ENCODE data around the gene PITX2. TPM values are rescaled to one million over a fixed set of nuclear protein-coding genes. Genes with fewer than 3 reads are reported as not detected.

PITX2 gene
- total RNA-seq, 1 donor from 2014 or later: 1.6 TPM

DNA sequence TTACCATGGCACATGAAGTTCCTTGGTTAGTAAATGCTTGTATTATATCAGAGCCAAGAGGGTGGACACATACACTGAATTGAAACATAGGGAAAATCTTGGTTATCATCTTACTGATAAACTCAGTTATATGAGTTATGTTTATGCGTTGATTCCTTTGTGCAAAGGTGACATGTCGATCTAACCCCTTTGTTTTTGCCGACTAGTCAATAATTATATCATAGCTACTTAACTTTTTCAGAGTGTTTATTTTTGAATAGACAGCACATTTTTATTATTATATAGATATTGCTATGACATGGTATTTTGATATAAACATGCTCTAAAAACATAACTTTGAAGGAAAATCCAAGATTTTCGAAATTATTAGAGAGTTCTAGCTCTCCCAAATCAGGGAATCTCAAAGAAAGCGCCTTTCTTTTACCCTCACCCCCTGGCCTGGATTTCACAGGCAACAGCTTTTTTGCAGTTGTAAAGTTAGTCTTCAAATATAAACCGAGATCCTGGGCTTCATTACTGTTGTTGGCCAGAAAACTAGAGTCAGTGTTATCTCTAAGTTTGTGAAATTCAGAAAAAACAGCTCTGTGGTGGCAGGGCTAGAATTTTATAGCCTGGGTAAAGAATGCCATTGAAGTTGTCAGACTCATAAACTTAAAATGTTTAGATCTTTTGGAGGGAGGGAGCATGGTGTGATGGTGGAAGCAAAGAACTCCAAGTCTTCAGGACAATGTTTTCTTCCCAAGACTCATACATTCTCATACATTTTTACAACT lies 45.8 kb upstream of the PITX2 start:
- no peaks in the 10 kb centered on the region for H3K4me1 ChIP-seq
- TF ChIP-seq EZH2phosphoT487 (IDR thresholded peaks at IDR 0.05) (no peak), EZH2 (IDR thresholded peaks at IDR 0.05) (no peak)
- TF ChIP-seq, protein P1, sequence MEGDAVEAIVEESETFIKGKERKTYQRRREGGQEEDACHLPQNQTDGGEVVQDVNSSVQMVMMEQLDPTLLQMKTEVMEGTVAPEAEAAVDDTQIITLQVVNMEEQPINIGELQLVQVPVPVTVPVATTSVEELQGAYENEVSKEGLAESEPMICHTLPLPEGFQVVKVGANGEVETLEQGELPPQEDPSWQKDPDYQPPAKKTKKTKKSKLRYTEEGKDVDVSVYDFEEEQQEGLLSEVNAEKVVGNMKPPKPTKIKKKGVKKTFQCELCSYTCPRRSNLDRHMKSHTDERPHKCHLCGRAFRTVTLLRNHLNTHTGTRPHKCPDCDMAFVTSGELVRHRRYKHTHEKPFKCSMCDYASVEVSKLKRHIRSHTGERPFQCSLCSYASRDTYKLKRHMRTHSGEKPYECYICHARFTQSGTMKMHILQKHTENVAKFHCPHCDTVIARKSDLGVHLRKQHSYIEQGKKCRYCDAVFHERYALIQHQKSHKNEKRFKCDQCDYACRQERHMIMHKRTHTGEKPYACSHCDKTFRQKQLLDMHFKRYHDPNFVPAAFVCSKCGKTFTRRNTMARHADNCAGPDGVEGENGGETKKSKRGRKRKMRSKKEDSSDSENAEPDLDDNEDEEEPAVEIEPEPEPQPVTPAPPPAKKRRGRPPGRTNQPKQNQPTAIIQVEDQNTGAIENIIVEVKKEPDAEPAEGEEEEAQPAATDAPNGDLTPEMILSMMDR (IDR thresholded peaks at IDR 0.05): no peak
- H3F3A ChIP-seq (ENCODE audit: low read depth): no peaks in the 10 kb centered on the region
- no peaks in the 10 kb centered on the region for H3K9me3 ChIP-seq (ENCODE audit: low read depth)
- no peaks in the 10 kb centered on the region for H3K9me3 Mint-ChIP-seq
- H3K4me1 Mint-ChIP-seq: peaks cover 3% of the 10 kb centered on the region
- no peak overlapping the region for H3K27ac ChIP-seq
- no peak overlapping the region for H3K4me2 ChIP-seq
- H3K27me3 Mint-ChIP-seq (ENCODE audit: insufficient read depth, low read depth): peaks cover 5% of the 10 kb centered on the region
- no peak overlapping the region for H3K27ac Mint-ChIP-seq
- no peaks in the 10 kb centered on the region for H3K79me2 ChIP-seq (ENCODE audit: low read depth)
- no peaks in the 10 kb centered on the region for H3K27me3 ChIP-seq
- no peaks in the 10 kb centered on the region for H3K36me3 Mint-ChIP-seq
- no peak overlapping the region for H3K4me3 Mint-ChIP-seq
- DNase-seq (ENCODE audit: low spot score): no peak
- H3K9ac ChIP-seq: no peak overlapping the region
- H4K20me1 ChIP-seq (ENCODE audit: low read depth): no peaks in the 10 kb centered on the region
- no peaks in the 10 kb centered on the region for H3K36me3 ChIP-seq
- no peak overlapping the region for H2AFZ ChIP-seq (replicated peaks)
- no peak overlapping the region for H3K4me3 ChIP-seq

DNA sequence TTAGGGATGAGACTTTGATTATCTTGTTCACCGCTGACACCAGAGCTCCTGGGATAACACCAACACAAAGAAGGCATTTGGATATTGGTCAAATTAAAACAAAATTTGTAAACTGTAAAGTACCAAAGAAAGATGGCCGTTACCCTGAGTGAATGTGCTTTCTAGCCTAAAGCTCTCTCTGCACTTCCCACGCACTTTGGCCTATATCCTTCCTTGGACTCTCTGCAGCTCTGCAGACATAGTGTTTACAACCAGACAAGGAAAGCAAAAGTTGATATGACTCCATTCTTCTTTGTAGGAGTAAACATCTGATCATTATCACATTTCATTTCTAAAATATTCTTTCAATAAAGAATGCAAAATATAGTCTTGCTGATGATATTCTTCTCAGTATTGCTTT lies 44.8 kb upstream of the PITX2 start:
- H3K9me3 Mint-ChIP-seq: no peaks in the 10 kb centered on the region
- H3K9ac ChIP-seq: no peak overlapping the region
- H3K9me3 ChIP-seq (ENCODE audit: low read depth): no peaks in the 10 kb centered on the region
- DNase-seq (ENCODE audit: low spot score): no peak
- H3K27ac Mint-ChIP-seq: no peak overlapping the region
- no peak overlapping the region for H3K4me3 ChIP-seq
- H3K79me2 ChIP-seq (ENCODE audit: low read depth): no peaks in the 10 kb centered on the region
- no peak overlapping the region for H3K4me2 ChIP-seq
- no peak overlapping the region for H3K4me3 Mint-ChIP-seq
- no peaks in the 10 kb centered on the region for H3K36me3 Mint-ChIP-seq
- H3F3A ChIP-seq (ENCODE audit: low read depth): no peaks in the 10 kb centered on the region
- TF ChIP-seq EZH2phosphoT487 (IDR thresholded peaks at IDR 0.05) (no peak), EZH2 (IDR thresholded peaks at IDR 0.05) (no peak)
- TF ChIP-seq, protein P1 (IDR thresholded peaks at IDR 0.05): no peak
- H4K20me1 ChIP-seq (ENCODE audit: low read depth): no peaks in the 10 kb centered on the region
- peaks cover 3% of the 10 kb centered on the region for H3K4me1 Mint-ChIP-seq
- H2AFZ ChIP-seq (replicated peaks): no peak overlapping the region
- no peak overlapping the region for H3K27ac ChIP-seq
- H3K27me3 Mint-ChIP-seq (ENCODE audit: insufficient read depth, low read depth): peaks cover 5% of the 10 kb centered on the region
- no peaks in the 10 kb centered on the region for H3K27me3 ChIP-seq
- H3K36me3 ChIP-seq: no peaks in the 10 kb centered on the region
- H3K4me1 ChIP-seq: no peaks in the 10 kb centered on the region

DNA sequence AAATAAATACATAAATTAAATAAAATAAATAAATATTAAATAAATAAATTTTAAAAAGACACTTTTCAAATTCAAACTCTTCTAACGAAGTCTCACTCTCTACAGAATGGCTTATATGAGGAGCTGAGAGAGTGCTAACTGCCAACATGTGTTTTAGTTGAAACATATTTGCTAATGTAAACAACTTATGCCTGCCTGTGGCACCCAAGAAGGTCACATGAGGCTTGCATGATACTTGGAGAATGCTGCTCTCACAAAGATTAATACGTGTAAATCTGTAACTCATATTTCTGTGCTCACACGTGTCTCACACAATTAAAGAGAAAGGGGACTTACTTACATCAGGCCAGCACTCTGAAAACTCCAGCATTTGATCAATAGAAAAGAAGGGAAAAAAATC lies 43.2 kb upstream of the PITX2 start:
- Histone ChIP-seq H3K4me3 (no peak overlapping the region), H3F3A (ENCODE audit: low read depth) (no peaks in the 10 kb centered on the region), H3K36me3 (no peaks in the 10 kb centered on the region), H3K9ac (no peak overlapping the region), H3K9me3 (ENCODE audit: low read depth) (no peaks in the 10 kb centered on the region), H4K20me1 (ENCODE audit: low read depth) (no peaks in the 10 kb centered on the region), H3K4me2 (no peak overlapping the region), H3K27ac (no peak overlapping the region), H3K27me3 (no peaks in the 10 kb centered on the region), H2AFZ (replicated peaks) (no peak overlapping the region), H3K79me2 (ENCODE audit: low read depth) (no peaks in the 10 kb centered on the region), H3K4me1 (no peaks in the 10 kb centered on the region)
- Mint-ChIP-seq H3K27me3 (ENCODE audit: insufficient read depth, low read depth) (peaks cover 5% of the 10 kb centered on the region), H3K9me3 (no peaks in the 10 kb centered on the region), H3K36me3 (no peaks in the 10 kb centered on the region), H3K4me3 (no peak overlapping the region), H3K4me1 (peaks cover 3% of the 10 kb centered on the region), H3K27ac (no peak overlapping the region)
- DNase-seq (ENCODE audit: low spot score): no peak
- TF ChIP-seq EZH2 (IDR thresholded peaks at IDR 0.05): no peak
- TF ChIP-seq, protein P1 (IDR thresholded peaks at IDR 0.05): no peak
- TF ChIP-seq EZH2phosphoT487 (IDR thresholded peaks at IDR 0.05): no peak

Measured in neural progenitor cell (in vitro differentiated cells).